OCI-LY1 (cell line): ENCODE data around the gene SLC10A4.

Experiments used
- EZH2 ChIP-seq: fragments of 200-600 bp; sonication (generic), shearing (Covaris generic); IDR thresholded peaks from 2 replicates; pipeline ENCODE4 v1.8.0; 2017; ENCODE audit warnings: borderline replicate concordance, mixed run types, mild to moderate bottlenecking, antibody characterized with exemption, low read length, moderate library complexity, mixed read lengths
- TF ChIP-seq, protein P1 (sequence below): fragments of 200-600 bp; sonication (generic), shearing (Covaris generic); IDR thresholded peaks from 2 replicates; pipeline ENCODE4 v1.5.1; 2017; ENCODE audit warnings: mild to moderate bottlenecking, antibody characterized with exemption, low read length, moderate library complexity, mixed read lengths

DNA sequence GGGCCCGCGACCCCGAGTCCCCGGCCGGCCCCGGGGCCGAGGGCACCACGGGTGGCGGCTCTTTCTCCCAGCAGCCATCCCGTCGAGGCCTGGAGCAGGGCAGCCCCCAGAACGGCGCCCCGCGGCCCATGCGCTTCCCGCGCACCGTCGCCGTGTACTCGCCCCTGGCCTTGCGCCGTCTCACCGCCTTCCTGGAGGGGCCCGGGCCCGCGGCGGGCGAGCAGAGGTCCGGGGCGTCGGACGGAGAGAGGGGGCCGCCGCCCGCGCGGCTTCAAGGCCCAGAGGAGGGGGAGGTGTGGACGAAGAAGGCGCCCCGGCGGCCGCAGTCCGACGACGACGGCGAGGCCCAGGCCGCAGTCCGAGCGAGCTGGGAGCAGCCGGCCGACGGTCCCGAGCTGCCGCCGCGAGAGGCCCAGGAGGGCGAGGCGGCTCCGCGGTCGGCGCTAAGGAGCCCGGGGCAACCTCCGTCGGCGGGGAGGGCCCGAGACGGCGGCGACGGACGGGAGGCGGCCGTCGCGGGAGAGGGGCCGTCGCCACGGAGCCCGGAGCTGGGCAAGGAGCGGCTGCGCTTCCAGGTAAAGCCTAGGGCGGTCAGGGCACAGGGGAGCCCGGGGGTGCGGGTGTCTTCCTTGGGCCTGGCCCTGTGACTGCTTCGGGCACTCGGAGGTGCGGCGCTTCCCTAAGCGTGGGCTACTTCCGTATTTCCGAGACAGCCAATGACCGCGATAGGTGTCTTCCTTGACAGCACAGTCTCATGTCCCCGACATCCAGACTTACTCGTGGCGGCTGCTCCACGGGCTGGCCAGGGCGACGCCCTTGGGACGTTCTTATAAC is 7.8 kb downstream of the SLC10A4 start:
- TF ChIP-seq, protein P1, sequence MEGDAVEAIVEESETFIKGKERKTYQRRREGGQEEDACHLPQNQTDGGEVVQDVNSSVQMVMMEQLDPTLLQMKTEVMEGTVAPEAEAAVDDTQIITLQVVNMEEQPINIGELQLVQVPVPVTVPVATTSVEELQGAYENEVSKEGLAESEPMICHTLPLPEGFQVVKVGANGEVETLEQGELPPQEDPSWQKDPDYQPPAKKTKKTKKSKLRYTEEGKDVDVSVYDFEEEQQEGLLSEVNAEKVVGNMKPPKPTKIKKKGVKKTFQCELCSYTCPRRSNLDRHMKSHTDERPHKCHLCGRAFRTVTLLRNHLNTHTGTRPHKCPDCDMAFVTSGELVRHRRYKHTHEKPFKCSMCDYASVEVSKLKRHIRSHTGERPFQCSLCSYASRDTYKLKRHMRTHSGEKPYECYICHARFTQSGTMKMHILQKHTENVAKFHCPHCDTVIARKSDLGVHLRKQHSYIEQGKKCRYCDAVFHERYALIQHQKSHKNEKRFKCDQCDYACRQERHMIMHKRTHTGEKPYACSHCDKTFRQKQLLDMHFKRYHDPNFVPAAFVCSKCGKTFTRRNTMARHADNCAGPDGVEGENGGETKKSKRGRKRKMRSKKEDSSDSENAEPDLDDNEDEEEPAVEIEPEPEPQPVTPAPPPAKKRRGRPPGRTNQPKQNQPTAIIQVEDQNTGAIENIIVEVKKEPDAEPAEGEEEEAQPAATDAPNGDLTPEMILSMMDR, result no peak
- TF ChIP-seq EZH2, result no peak
